ENCODE measurements around the gene CHRNB4. TPM values are rescaled to one million over a fixed set of nuclear protein-coding genes. Genes with fewer than 3 reads are reported as not detected.

The CHRNB4 gene
- total and polyA plus RNA-seq, 2 donors (not counting 3 experiments of a cell fraction or from before 2014, with no cell fraction given), result 0.08 TPM; not detected in 1

DNA sequence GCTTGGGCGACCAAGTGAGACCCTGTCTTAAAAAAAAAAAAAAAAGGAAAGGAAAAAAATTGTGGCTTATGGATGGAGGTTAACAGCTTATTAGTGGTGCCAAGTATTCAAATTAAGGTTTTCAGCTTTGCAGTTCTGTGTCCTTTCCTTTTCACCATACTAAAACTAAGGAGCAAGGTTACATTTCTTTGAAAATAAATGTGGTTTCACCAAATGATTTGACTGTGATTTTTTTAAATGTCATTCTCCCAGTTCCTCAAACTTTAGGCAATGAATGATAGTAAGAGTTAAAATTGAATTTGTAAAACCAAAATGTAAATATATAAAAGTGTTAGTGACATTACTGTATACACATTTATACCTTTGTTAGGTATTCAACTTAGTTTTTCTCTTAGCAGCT lies 66.1 kb downstream of the CHRNB4 start:
- no peaks in the 10 kb centered on the region for H4K20me1 ChIP-seq (replicated peaks; ENCODE audit: control insufficient read depth, extremely low read depth, insufficient read depth, low read length)
- DNase-seq (ENCODE audit: low read depth, low spot score), result no peak
- intact Hi-C loops (cut with micrococcal nuclease) (no loop called here), dilution Hi-C loops (cut with MboI; ENCODE audit: extremely low pct_ligation_motif_present, low sequenced_read_pairs) (no loop called here)
- H3K27me3 ChIP-seq (ENCODE audit: control insufficient read depth in 2 of 2, insufficient read depth in 2 of 2, low read length in 2 of 2), result no peaks in the 10 kb centered on the region
- FAIRE-seq, result no peak
- no peaks in the 10 kb centered on the region for H3K9me3 ChIP-seq (replicated peaks; ENCODE audit: control insufficient read depth, insufficient read depth, low read length)
- H3K36me3 ChIP-seq (ENCODE audit: control insufficient read depth in 2 of 2, extremely low read depth in 1 of 2, insufficient read depth in 2 of 2, low read length in 2 of 2), result no peaks in the 10 kb centered on the region
- H3K27ac ChIP-seq (ENCODE audit: insufficient read depth, low read depth, low read length), result no peak overlapping the region
- ChIA-PET POLR2A (no interaction called here), CTCF (interaction anchor here (1.4 kb wide), 1 partner anchor 9 kb away, joined by 4 read pairs; the partner anchor contains the start of gene CHRNA5)
- TF ChIP-seq POLR2AphosphoS5 (IDR thresholded peaks at IDR 0.05; ENCODE audit: insufficient read depth, low read depth, low read length) (no peak), EZH2 (IDR thresholded peaks at IDR 0.05; ENCODE audit: borderline replicate concordance, low read depth, low read length, severe bottlenecking) (no peak), GATA2 (IDR thresholded peaks at IDR 0.05; ENCODE audit: insufficient read depth, insufficient read length, low read depth, low read length) (no peak), FOS (IDR thresholded peaks at IDR 0.05; ENCODE audit: borderline replicate concordance, insufficient read depth, low read length) (no peak), POLR2A (IDR thresholded peaks at IDR 0.05; ENCODE audit: low read depth, low read length) (no peak), MYC (IDR thresholded peaks at IDR 0.05; ENCODE audit: low read depth, low read length) (no peak), JUN (IDR thresholded peaks at IDR 0.05; ENCODE audit: borderline replicate concordance, insufficient read depth, insufficient read length, low read depth) (no peak)
- TF ChIP-seq, protein P1, sequence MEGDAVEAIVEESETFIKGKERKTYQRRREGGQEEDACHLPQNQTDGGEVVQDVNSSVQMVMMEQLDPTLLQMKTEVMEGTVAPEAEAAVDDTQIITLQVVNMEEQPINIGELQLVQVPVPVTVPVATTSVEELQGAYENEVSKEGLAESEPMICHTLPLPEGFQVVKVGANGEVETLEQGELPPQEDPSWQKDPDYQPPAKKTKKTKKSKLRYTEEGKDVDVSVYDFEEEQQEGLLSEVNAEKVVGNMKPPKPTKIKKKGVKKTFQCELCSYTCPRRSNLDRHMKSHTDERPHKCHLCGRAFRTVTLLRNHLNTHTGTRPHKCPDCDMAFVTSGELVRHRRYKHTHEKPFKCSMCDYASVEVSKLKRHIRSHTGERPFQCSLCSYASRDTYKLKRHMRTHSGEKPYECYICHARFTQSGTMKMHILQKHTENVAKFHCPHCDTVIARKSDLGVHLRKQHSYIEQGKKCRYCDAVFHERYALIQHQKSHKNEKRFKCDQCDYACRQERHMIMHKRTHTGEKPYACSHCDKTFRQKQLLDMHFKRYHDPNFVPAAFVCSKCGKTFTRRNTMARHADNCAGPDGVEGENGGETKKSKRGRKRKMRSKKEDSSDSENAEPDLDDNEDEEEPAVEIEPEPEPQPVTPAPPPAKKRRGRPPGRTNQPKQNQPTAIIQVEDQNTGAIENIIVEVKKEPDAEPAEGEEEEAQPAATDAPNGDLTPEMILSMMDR (IDR thresholded peaks at IDR 0.05; ENCODE audit: extremely low read depth in 1 of 2, insufficient read depth in 1 of 2, low read depth in 1 of 2, low read length in 2 of 2), result no peak
- TF ChIP-seq, protein P2, sequence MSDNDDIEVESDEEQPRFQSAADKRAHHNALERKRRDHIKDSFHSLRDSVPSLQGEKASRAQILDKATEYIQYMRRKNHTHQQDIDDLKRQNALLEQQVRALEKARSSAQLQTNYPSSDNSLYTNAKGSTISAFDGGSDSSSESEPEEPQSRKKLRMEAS (IDR thresholded peaks at IDR 0.05; ENCODE audit: insufficient read depth, insufficient read length), result no peak
- H3K9ac ChIP-seq (replicated peaks; ENCODE audit: extremely low read depth, insufficient read depth, low read length), result no peak overlapping the region
- H2AFZ ChIP-seq (ENCODE audit: low read depth, low read length), result no peak overlapping the region
- no peaks in the 10 kb centered on the region for H3K9me1 ChIP-seq (replicated peaks; ENCODE audit: control insufficient read depth, extremely low read depth, insufficient read depth, low read length)
- H3K4me2 ChIP-seq (ENCODE audit: insufficient read depth, low read length), result no peak overlapping the region
- no peak overlapping the region for H3K4me3 ChIP-seq (replicated peaks in 1 of 3; ENCODE audit: insufficient read depth in 1 of 3, low read depth in 1 of 3, low read length in 3 of 3)
- no peaks in the 10 kb centered on the region for H3K4me1 ChIP-seq (ENCODE audit: control insufficient read depth, extremely low read depth, insufficient read depth, low read length)
- BruUV-seq (replicated peaks), result no TSS peak
- no peaks in the 10 kb centered on the region for H3K79me2 ChIP-seq (ENCODE audit: control insufficient read depth, insufficient read depth, low read length)

Small RNA genes lying within 50 kb of the gene (small RNA-seq; reads per million reads assigned to genes)
- gene AC067863.2 (ENCODE audit: insufficient read depth, insufficient read length, low read depth, low replicate concordance), result not detected

Other genes starting within 250 kb of the CHRNB4 start
- gene IREB2, start 203.0 kb downstream of the CHRNB4 start, total RNA-seq, result 51.4 and 54.3 TPM in 2 replicates
- gene IREB2, start 203.0 kb downstream of the CHRNB4 start, polyA plus RNA-seq, result 10.3 and 12.7 TPM in 2 replicates
- 2.1 and 2.7 TPM in 2 replicates for gene HYKK, start 133.6 kb downstream of the CHRNB4 start, total RNA-seq
- gene HYKK, start 133.6 kb downstream of the CHRNB4 start, polyA plus RNA-seq, result 1.0 and 1.3 TPM in 2 replicates
- 250 and 260 TPM in 2 replicates for gene PSMA4, start 100.8 kb downstream of the CHRNB4 start, total RNA-seq
- gene PSMA4, start 100.8 kb downstream of the CHRNB4 start, polyA plus RNA-seq, result 238 and 279 TPM in 2 replicates
- 12.7 and 15.6 TPM in 2 replicates for gene CHRNA5, start 75.7 kb downstream of the CHRNB4 start, total RNA-seq
- 5.1 and 6.4 TPM in 2 replicates for gene CHRNA5, start 75.7 kb downstream of the CHRNB4 start, polyA plus RNA-seq
- gene CHRNA3, start 20.2 kb downstream of the CHRNB4 start, total RNA-seq, result not detected in 2 replicates
- gene CHRNA3, start 20.2 kb downstream of the CHRNB4 start, polyA plus RNA-seq, result not detected in 2 replicates
- 56.4 and 64.7 TPM in 2 replicates for gene ADAMTS7, start 170.3 kb upstream of the CHRNB4 start, total RNA-seq
- 49.6 and 58.5 TPM in 2 replicates for gene ADAMTS7, start 170.3 kb upstream of the CHRNB4 start, polyA plus RNA-seq
- 404 and 417 TPM in 2 replicates for gene MORF4L1, start 231.7 kb upstream of the CHRNB4 start, total RNA-seq
- gene MORF4L1, start 231.7 kb upstream of the CHRNB4 start, polyA plus RNA-seq, result 135 and 164 TPM in 2 replicates

Measured in endothelial cell of umbilical vein (primary cell).